Endothelial cell of umbilical vein (primary cell): ENCODE data around the gene KLRG1. TPM values are rescaled to one million over a fixed set of nuclear protein-coding genes. Genes with fewer than 3 reads are reported as not detected.

ENCODE experiments used
- BruUV-seq: library from RNA; stranded (reverse); fragments of 400-500 nt; replicated peaks from 2 replicates; lab custom pipeline; 2021; lab: Mats Ljungman, UMichigan
- CTCF ChIA-PET: fragments of 300-600, 350-600 bp; sonication (Branson Sonifier 250); formaldehyde crosslinking; loops from one replicate; lab custom pipeline; 2021; ENCODE audit warnings: antibody characterized with exemption, inconsistent platforms; lab: Charles Lee
- POLR2A ChIA-PET: fragments of 300-600, 350-600 bp; sonication (Branson Sonifier 250); formaldehyde crosslinking; loops from one replicate; lab custom pipeline; 2021; ENCODE audit warnings: antibody characterized with exemption, inconsistent platforms; lab: Charles Lee
- DNase-seq: peaks from one replicate; pipeline ENCODE4 v3.0.0-alpha.2; 2011; ENCODE audit warnings: low read depth, low spot score
- FAIRE-seq: peaks from 2 replicates; lab custom pipeline; 2011; peaks lifted over from hg19 to GRCh38; lab: Jason Lieb, UNC
- H2AFZ ChIP-seq: 2 replicates; pipeline ENCODE4 v1.6.0; 2012; ENCODE audit warnings: low read depth, low read length, control low read depth, inconsistent platforms
- H3K27ac ChIP-seq: 2 replicates; pipeline ENCODE4 v1.5.1; 2011; ENCODE audit warnings: low read depth, mild to moderate bottlenecking, control low read depth, low read length, moderate library complexity; ENCODE audit not compliant: insufficient read depth
- H3K27me3 ChIP-seq, 2 experiments: 2 replicates each; pipeline versions ENCODE4 v1.6.0 to v1.6.1; 2011; ENCODE audit warnings: low read length in 2 of 2, mixed read lengths in 1 of 2; ENCODE audit not compliant: control insufficient read depth in 2 of 2, insufficient read depth in 2 of 2
- H3K36me3 ChIP-seq, 2 experiments: 2 replicates in 1 of 2; 3 replicates in 1 of 2; pipeline ENCODE4 v1.5.1; 2011; ENCODE audit warnings: low read length in 2 of 2, mild to moderate bottlenecking in 1 of 2, moderate library complexity in 1 of 2; ENCODE audit not compliant: control insufficient read depth in 2 of 2, insufficient read depth in 2 of 2; ENCODE audit errors: extremely low read depth in 1 of 2
- H3K4me1 ChIP-seq: 3 replicates; pipeline ENCODE4 v1.5.1; 2011; ENCODE audit warnings: mild to moderate bottlenecking, low read length; ENCODE audit not compliant: control insufficient read depth, insufficient read depth; ENCODE audit errors: extremely low read depth
- H3K4me2 ChIP-seq: 2 replicates; pipeline ENCODE4 v1.6.1; 2011; ENCODE audit warnings: low read length, control low read depth, mixed read lengths; ENCODE audit not compliant: insufficient read depth
- H3K4me3 ChIP-seq, 3 experiments: fragments of 200-600 bp in 1 of 3; sonication (generic), shearing (Covaris generic) in 1 of 3; replicated peaks in 1 of 3; 2 replicates each; pipeline ENCODE4 v1.5.1; 2011 to 2016; ENCODE audit warnings: control low read depth in 3 of 3, low read length in 3 of 3, mild to moderate bottlenecking in 2 of 3, inconsistent platforms in 1 of 3, low read depth in 1 of 3, moderate library complexity in 1 of 3; ENCODE audit not compliant: insufficient read depth in 1 of 3
- H3K79me2 ChIP-seq: 2 replicates; pipeline ENCODE4 v1.6.0; 2012; ENCODE audit warnings: low read length, inconsistent platforms; ENCODE audit not compliant: control insufficient read depth, insufficient read depth
- H3K9ac ChIP-seq: replicated peaks from 2 replicates; pipeline ENCODE3; 2011; ENCODE audit warnings: low read length, control low read depth; ENCODE audit not compliant: insufficient read depth; ENCODE audit errors: extremely low read depth
- H3K9me1 ChIP-seq: replicated peaks from 3 replicates; pipeline ENCODE4 v1.6.0; 2011; ENCODE audit warnings: mild to moderate bottlenecking, low read length; ENCODE audit not compliant: control insufficient read depth, insufficient read depth; ENCODE audit errors: extremely low read depth
- H3K9me3 ChIP-seq: replicated peaks from 2 replicates; pipeline ENCODE4 v1.5.1; 2012; ENCODE audit warnings: low read length, inconsistent platforms; ENCODE audit not compliant: control insufficient read depth, insufficient read depth
- H4K20me1 ChIP-seq: replicated peaks from 2 replicates; pipeline ENCODE3; 2011; ENCODE audit warnings: mild to moderate bottlenecking, low read length; ENCODE audit not compliant: control insufficient read depth, insufficient read depth; ENCODE audit errors: extremely low read depth
- CTCF ChIP-seq, 2 donors: IDR thresholded peaks; 1 replicate in 1 of 2; 2 replicates in 1 of 2; pipeline ENCODE4 v1.5.1; 2011; ENCODE audit warnings: low read length in 2 of 2, mild to moderate bottlenecking in 2 of 2, moderate library complexity in 2 of 2, control low read depth in 1 of 2, inconsistent platforms in 1 of 2, low read depth in 1 of 2; ENCODE audit not compliant: insufficient read depth in 1 of 2; ENCODE audit errors: extremely low read depth in 1 of 2
- EZH2 ChIP-seq: IDR thresholded peaks from 2 replicates; pipeline ENCODE4 v1.6.1; 2012; ENCODE audit warnings: borderline replicate concordance, low read depth, mild to moderate bottlenecking, moderate library complexity, low read length, inconsistent platforms; ENCODE audit not compliant: severe bottlenecking
- FOS ChIP-seq: IDR thresholded peaks from 2 replicates; pipeline ENCODE4 v1.6.1; 2011; ENCODE audit warnings: mild to moderate bottlenecking, low read length, moderate library complexity, borderline replicate concordance; ENCODE audit not compliant: insufficient read depth
- GATA2 ChIP-seq: IDR thresholded peaks from 2 replicates; pipeline ENCODE4 v1.7.0; 2011; ENCODE audit warnings: low read depth, mild to moderate bottlenecking, moderate library complexity, mixed read lengths, low read length; ENCODE audit not compliant: insufficient read length, insufficient read depth
- JUN ChIP-seq: IDR thresholded peaks from 2 replicates; pipeline ENCODE4 v1.6.1; 2011; ENCODE audit warnings: borderline replicate concordance, low read depth; ENCODE audit not compliant: insufficient read length, insufficient read depth
- MAX ChIP-seq: IDR thresholded peaks from 2 replicates; pipeline ENCODE4 v1.6.1; 2011; ENCODE audit not compliant: insufficient read depth, insufficient read length
- MYC ChIP-seq: IDR thresholded peaks from one replicate; pipeline ENCODE4 v1.6.1; 2011; ENCODE audit warnings: mild to moderate bottlenecking, low read depth, low read length
- POLR2A ChIP-seq: IDR thresholded peaks from 2 replicates; pipeline ENCODE4 v1.6.1; 2012; ENCODE audit warnings: low read depth, mild to moderate bottlenecking, control low read depth, low read length
- POLR2AphosphoS5 ChIP-seq: IDR thresholded peaks from 2 replicates; pipeline ENCODE4 v1.6.1; 2012; ENCODE audit warnings: low read depth, mild to moderate bottlenecking, control low read depth, low read length, moderate library complexity; ENCODE audit not compliant: insufficient read depth
- dilution Hi-C: fragments of 300-500 bp; cut with MboI; formaldehyde crosslinking; loops from one replicate; pipeline ENCODE4 v1.15.0; 2019; ENCODE audit warnings: low sequenced_read_pairs; ENCODE audit not compliant: extremely low pct_ligation_motif_present
- intact Hi-C: fragments of 100-400 bp; cut with micrococcal nuclease; formaldehyde crosslinking; loops from one replicate; pipeline ENCODE4 v1.10.0; 2022
- polyA plus RNA-seq, 4 experiments: library from polyadenylated mRNA; depleted of rRNA in 3 of 4; stranded (reverse) in 3 of 4; unstranded in 1 of 4; fragments of >200 nt; gene quantifications; 2 replicates each; pipeline versions ENCODE4 v1.2.1 to v1.2.3, GENCODE V29; 2011 to 2012; ENCODE audit warnings: missing spikeins in 1 of 4
- total RNA-seq: library from RNA; stranded (reverse); gene quantifications from 2 replicates; pipeline ENCODE4 v1.2.3, GENCODE V29; 2021

The KLRG1 gene
- total and polyA plus RNA-seq, 2 donors (not counting 3 experiments of a cell fraction or from before 2014, with no cell fraction given) = 4.4 to 15.9 TPM

GRCh38 chr12:9050521-9051157 lies 61.3 kb downstream of the KLRG1 start:
- H3K4me2 ChIP-seq = no peak overlapping the region
- no peaks in the 10 kb centered on the region for H3K4me1 ChIP-seq
- dilution Hi-C loops (no loop called here), intact Hi-C loops (no loop called here)
- no peak for TF ChIP-seq MAX
- TF ChIP-seq JUN = no peak
- TF ChIP-seq GATA2 = no peak
- no peak for TF ChIP-seq MYC
- TF ChIP-seq CTCF (IDR thresholded peaks at IDR 0.05; ENCODE audit: extremely low read depth in 1 of 2, insufficient read depth in 1 of 2, low read depth in 1 of 2, low read length in 2 of 2) = no peak
- no peak for TF ChIP-seq EZH2
- no peak for TF ChIP-seq POLR2A
- TF ChIP-seq POLR2AphosphoS5 = no peak
- no peak for TF ChIP-seq FOS
- no peaks in the 10 kb centered on the region for H3K79me2 ChIP-seq
- H3K9ac ChIP-seq = no peak overlapping the region
- no peak for FAIRE-seq
- no peaks in the 10 kb centered on the region for H3K36me3 ChIP-seq
- H3K27ac ChIP-seq = no peak overlapping the region
- no peak overlapping the region for H2AFZ ChIP-seq
- POLR2A ChIA-PET = no interaction called here
- CTCF ChIA-PET = interaction anchor here (0.6 to 6.7 kb wide), 27 partner anchors 8 to 514 kb away, joined by 3 to 155 read pairs (median 8); partner anchors contain the start of genes M6PR and PHC1
- no peaks in the 10 kb centered on the region for H4K20me1 ChIP-seq
- H3K9me3 ChIP-seq = no peaks in the 10 kb centered on the region
- no peaks in the 10 kb centered on the region for H3K9me1 ChIP-seq
- peaks cover 6 to 18% of the 10 kb centered on the region in 2 experiments for H3K27me3 ChIP-seq
- DNase-seq = no peak
- H3K4me3 ChIP-seq = no peak overlapping the region
- BruUV-seq = no TSS peak
